Type B pancreatic cell (in vitro differentiated cells): ENCODE results near the gene BTBD9. TPM values are rescaled to one million over a fixed set of nuclear protein-coding genes. Genes with fewer than 3 reads are reported as not detected.

Experiments
- DNase-seq: peaks from one replicate; pipeline ENCODE4 v3.0.0; 2021; ENCODE audit warnings: mixed read lengths; ENCODE audit not compliant: unreplicated experiment; ENCODE audit errors: extremely low spot score
- H3K27ac Mint-ChIP-seq: 2 replicates; pipeline ENCODE4 v1.8.0; 2021; ENCODE audit warnings: mild to moderate bottlenecking, mixed read lengths
- H3K27me3 Mint-ChIP-seq: 2 replicates; pipeline ENCODE4 v1.8.0; 2021; ENCODE audit warnings: mixed read lengths
- H3K36me3 Mint-ChIP-seq: 2 replicates; pipeline ENCODE4 v1.8.0; 2021; ENCODE audit warnings: mixed read lengths
- H3K4me1 Mint-ChIP-seq: one replicate; pipeline ENCODE4 v1.8.0; 2021; ENCODE audit warnings: mixed read lengths; ENCODE audit not compliant: unreplicated experiment
- H3K4me3 Mint-ChIP-seq: 2 replicates; pipeline ENCODE4 v1.8.0; 2021; ENCODE audit warnings: mild to moderate bottlenecking, mixed read lengths
- H3K9me3 Mint-ChIP-seq: 2 replicates; pipeline ENCODE4 v1.8.0; 2021; ENCODE audit warnings: mixed read lengths
- CTCF ChIP-seq: fragments of 200-600 bp; sonication (generic); conservative IDR thresholded peaks from 2 replicates; pipeline ENCODE4 v1.5.0; 2021; ENCODE audit warnings: antibody characterized with exemption, mild to moderate bottlenecking
- total RNA-seq: library from RNA; stranded (reverse); gene quantifications from 2 replicates; pipeline ENCODE4 v1.2.1, GENCODE V29; 2021; ENCODE audit warnings: low replicate concordance

The BTBD9 gene
- total RNA-seq, 1 donor from 2014 or later, result 14.9 TPM

DNA sequence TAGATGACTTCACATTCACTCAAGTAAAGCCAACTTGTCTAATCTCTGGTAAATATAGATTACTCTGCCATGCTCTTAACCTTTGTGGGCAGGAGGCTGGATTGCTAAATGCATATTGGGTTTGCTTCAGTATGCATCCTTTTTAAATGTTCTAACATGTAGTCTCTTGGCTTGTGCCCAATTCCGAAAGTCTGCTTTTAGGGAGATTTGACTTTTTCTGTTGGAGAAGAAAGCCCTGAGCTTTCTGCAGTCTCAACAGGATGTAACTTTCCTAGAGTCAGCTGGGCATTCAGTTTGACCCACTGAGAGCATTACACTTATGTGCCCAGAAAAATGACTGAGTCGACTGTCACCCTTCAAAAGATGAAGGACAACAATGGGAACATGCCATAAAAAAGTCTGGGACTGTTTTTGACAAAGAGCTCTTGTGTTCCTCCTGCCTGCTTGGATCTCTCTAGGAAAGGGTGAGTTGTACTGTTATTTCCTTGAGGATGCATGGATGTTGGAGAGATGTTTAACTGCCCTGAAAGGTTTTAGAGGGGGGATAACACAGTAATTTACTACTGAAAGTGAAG lies 520.9 kb downstream of the BTBD9 start:
- no peak overlapping the region for H3K4me3 Mint-ChIP-seq
- H3K27me3 Mint-ChIP-seq, result no peaks in the 10 kb centered on the region
- no peak for TF ChIP-seq CTCF
- H3K4me1 Mint-ChIP-seq, result peaks cover 14% of the 10 kb centered on the region
- no peak overlapping the region for H3K27ac Mint-ChIP-seq
- H3K9me3 Mint-ChIP-seq, result no peaks in the 10 kb centered on the region
- no peak for DNase-seq
- peaks cover 43% of the 10 kb centered on the region for H3K36me3 Mint-ChIP-seq

Other genes starting within 250 kb of the BTBD9 start
- gene GLO1, start 63.2 kb upstream of the BTBD9 start, total RNA-seq, result 86.9 and 98.4 TPM in 2 replicates
- gene DNAH8, start 75.4 kb upstream of the BTBD9 start, total RNA-seq, result 0.05 and 0.14 TPM in 2 replicates